RPMI8226 (cell line): ENCODE results near the gene GATAD2B.
A peak's percentile ranks its signal among the peaks of the same experiment; 100 is the strongest.

Experiments used
- DNase-seq: peaks from one replicate; pipeline ENCODE4 v3.0.0-alpha.2; 2015

Gene GATAD2B

DNA sequence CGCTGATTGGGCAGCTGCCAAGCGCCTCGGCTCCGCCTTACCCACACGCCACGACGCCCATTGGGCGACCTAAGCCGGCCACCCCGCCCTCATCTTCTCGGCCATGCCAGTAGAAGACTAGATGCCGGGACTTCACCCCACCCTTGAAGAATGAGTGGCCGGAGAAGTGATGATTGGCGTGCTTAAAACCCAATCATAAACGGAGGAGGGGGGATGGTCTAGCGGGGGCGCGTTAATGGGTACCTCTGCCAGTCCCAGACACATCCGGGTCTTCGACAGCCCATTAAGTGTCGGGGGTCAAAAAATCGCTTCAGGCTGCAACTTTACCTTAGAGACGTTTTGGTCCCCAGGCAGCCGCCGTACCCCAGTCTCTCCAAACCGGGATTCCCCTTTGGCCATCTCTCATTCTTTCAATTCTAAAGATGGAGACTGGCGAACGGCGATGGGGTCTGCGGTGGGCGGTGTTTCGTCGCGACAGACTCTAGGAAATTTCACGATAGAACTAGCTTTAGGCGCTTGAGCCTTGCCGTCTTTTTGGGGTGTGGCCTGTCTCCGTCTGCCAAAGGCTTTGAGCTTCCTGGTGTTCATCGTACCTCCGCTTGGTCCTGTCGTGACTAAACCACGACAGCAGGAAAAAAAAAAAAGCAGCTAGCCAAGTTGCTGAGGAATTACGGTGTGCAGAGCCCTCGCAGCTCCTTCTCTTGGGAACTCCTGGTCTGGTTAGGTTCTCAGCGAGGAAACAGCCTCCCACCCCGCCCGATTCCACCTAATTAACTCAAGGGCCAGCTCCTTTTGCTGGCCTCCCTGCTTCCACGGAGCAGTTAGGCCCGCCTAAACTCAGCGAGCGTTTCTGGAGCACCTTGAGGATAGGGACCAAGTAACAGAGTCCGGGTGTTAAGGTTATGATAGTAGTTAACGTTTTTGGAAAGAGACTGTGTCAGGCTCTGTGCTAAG lies at the start of gene GATAD2B:
TSS of gene GATAD2B (minus strand) at position 1 of the 954 bp plus-strand sequence. CDS start 94,625 bp downstream, outside the sequence.
- peak; percentile 100 for DNase-seq

DNA sequence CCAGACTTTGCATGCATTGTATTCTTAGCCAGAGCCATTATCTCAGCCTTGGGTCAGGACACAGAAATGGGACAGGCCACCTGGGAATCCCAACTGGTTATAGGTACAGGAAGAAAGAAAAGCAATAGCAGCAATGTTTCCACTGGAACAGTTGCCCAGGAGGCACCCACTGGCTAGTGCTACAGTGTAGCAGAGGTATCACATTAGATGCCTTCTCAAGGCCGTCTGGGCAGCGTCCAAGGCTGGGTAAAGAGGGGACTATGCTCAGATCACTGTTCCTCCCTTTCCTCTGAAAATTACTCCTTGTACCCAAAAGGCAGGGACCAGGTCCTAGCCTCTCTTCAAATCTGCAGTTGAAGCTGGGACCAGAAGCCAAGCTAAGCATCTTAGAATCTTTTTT lies 47.6 kb upstream of the GATAD2B start:
- DNase-seq, result no peak

- DNase-seq, result no peak
Observed at GRCh38 chr1:153968972-153969371, 46.2 kb upstream of the GATAD2B start.

DNA sequence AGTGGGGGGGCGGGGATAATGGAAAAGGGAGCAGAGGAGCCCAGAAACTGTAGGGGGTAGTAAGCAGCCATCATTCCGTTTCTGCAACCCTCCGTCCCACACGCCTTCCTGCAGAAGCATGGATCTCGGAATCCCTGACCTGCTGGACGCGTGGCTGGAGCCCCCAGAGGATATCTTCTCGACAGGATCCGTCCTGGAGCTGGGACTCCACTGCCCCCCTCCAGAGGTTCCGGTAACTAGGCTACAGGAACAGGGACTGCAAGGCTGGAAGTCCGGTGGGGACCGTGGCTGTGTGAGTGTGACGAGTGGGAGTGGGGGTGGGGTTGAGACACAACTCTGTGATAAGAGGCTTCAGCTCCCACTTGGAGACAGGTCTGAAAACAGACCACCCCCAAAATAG lies 45.6 kb upstream of the GATAD2B start:
- no peak for DNase-seq

DNA sequence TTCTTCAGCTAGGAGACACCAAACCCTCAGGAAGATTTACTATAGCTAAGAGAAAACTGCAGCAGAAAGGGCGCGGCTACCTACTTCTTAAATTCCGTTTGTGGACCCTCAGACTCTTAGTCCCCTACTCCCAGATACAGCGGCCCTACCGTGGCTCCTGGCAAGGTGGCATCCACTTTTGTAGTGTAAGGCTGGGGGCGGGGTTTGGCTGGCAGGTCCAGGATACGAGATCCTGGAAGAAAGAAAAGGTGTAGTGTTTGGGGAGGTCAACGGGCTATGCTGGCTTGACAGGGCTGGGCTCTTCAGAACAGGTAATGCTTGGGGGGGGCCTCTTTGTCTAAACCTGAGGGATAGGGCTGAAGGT lies 45.2 kb upstream of the GATAD2B start:
- DNase-seq, result no peak

DNA sequence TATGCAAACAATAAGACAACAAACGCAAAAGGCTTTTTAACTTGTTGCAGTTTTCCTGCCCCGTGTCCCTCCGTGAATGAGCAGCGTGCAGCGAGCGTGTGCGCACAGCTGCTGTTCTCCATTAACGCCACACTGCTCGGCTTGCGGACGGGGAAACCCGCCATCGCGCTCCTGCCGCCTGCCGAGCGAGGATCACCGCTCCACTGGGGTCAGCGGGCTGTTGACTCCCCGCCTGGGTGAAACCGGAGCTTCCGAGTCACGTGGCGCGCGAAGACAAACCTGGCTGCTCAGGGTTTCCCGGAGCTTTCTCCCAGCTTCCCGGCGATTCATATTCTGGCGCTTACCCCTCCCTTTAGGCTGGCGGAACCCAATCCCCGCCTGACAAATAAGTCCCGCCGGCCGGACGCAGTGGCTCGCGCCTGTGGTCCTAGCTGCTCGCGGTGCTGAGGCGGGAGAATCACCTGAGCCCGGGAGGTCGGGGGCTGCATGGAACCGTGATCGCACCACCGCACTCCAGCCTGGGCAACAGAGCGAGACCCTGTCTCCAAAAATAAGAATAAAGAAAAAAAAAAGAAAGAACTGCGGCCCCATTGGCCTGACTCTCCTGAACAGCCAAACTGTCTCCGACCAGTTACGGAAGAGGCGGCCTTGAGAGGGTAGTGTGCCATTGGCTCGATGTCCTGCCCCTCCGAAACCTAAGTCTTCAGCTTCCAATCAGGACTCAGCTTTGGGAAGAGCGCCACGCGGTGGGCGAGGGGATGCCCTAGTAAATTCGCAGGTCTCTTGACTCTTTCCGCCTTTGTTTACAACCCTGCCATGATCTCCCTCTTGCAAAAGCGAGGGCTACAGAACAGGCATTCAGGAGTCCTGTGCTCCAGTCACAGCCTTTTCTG lies 44.6 kb upstream of the GATAD2B start, which contains the start of gene CREB3L4:
TSS of gene CREB3L4 (plus strand) at position 796 of the 893 bp plus-strand sequence. CDS start 624 bp downstream, outside the sequence.
- DNase-seq, result peak; percentile 98

GRCh38 chr1:153963850-153964331 lies 41.1 kb upstream of the GATAD2B start:
- DNase-seq, result peak; percentile 40

DNA sequence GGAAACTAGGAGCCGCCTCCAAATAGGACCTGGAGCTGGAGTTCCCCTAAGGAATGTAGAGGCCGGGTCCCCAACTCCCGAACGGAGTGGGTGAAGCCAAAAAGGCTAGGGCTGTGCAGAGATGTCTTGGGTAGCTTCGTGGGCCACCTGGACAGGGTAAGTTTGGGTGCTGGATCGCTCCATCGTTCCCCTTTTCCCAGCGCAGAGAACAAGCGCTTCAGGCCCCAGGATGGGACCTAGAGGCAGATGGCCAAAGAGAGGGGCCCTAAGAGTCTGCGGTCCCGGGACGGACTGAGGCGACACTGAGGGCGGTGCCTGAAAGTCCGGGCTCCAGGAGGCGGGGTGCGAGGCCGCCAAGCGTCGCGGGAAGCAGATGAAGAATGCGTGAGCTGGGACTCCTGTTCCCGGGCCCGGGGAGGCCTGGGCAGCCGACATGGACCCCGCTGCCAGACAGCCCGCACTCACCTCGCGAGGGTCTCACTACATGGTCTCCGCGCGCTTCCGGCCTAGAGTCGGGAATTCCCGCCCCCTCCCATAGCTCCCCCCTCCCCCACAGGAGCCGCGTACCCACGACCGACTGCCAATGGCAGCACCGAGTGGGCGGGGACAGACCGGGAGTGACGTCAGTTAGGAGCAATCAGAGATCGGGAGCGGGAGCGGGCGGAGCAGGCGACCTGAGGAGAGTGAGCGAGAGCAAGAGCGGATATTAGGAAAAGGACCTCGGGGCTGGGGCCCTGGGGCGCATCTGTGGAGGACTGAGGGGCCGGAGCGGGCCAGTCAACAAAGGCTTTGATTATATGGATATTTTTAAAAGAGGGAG lies 40.5 kb upstream of the GATAD2B start, which contains the start of gene SLC39A1:
TSS of gene SLC39A1 (minus strand) at position 508 of the 820 bp plus-strand sequence. CDS start 822 bp downstream, outside the sequence.
- DNase-seq, result peak; percentile 99

GRCh38 chr1:153962088-153963029 lies 39.6 kb upstream of the GATAD2B start:
- DNase-seq, result peak; percentile 39

DNA sequence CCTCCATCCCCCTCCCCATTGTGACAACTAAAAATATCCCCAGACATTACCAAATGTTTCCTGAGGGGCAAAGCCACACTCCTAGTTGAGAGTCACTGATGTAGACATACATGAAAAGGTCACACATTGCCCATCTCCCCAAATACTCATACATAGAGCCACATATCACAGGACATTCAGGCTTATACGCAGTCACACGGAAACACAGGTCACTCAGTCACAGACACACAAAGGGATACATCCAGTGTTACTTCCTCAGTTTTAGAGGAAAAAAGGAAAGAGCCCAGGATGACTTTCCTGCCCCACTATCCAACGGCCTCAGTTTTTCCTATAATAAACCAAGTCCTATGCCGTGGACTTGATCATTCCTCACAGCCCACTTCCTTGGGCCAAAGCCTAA lies 38.6 kb upstream of the GATAD2B start:
- DNase-seq, result no peak

- DNase-seq, result no peak
Observed at GRCh38 chr1:153960206-153960605, 37.4 kb upstream of the GATAD2B start.

DNA sequence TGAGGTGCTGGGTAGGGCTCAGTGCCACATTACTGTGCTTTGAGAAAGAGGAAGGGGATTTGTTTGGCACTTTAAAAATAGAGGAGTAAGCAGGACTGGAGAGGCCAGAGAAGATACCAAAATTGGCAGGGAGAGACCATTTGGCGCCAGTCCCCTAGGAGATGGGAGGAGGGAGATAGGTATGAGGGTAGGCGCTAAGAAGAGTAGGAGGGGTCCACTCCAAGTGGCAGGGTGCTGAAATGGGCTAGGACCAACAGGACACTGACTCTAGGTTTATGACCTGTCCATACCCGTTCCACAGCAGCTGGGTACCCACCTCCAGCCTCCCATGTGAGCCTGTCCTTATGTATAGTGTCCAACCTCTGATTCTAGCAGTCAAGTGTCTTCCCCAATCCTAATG lies 36.7 kb upstream of the GATAD2B start:
- no peak for DNase-seq

- DNase-seq, result no peak
Observed at GRCh38 chr1:153958961-153959260, 36.1 kb upstream of the GATAD2B start.

DNA sequence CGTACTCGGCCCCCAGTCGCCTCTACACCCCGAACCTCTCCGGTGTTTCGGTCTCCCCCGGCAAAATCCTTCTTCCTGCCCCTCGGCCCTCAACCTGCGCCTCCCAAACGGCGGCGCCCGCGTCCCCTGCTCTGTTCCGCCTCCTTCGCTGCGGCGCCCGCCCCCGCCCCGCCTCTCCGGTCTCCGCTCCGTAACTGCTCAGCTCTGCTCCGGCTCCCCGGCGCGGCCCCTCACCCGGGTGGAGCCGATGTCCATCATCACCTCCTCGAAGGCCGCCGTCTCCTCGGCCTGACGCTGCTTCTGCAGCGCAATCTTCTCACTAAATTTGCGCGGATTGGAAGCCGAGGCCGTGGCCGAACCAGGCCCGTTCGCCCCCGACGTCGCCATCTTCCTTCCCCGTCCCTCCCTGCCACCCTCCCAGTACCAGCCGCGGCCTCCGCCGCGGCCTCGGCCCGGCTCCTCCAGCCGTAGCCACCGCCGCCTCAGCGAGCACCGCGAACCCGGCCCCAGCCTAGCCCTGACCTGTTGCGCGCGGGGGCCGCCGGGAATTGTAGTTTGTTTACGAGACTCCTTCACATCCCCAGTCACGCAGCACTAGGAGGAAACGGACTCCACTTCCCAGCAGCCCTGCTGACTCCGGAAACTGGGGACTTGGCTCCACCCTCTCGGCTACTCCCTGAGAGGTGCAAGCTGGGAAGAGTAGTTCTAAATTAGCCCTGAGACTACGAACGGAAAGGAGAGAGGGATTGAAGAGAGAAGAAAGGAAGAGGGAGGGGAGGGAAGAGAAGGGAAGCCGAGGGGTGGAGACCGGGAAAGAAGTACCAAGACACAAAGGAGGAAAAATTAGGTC lies 35.6 kb upstream of the GATAD2B start, which contains the start of gene CRTC2:
TSS of gene CRTC2 (minus strand) at position 502 of the 850 bp plus-strand sequence. CDS start at position 387, 115 bp downstream.
- DNase-seq, result peak; percentile 99

- peak; percentile 44 for DNase-seq
Observed at GRCh38 chr1:153957744-153958110, 35.0 kb upstream of the GATAD2B start.

DNA sequence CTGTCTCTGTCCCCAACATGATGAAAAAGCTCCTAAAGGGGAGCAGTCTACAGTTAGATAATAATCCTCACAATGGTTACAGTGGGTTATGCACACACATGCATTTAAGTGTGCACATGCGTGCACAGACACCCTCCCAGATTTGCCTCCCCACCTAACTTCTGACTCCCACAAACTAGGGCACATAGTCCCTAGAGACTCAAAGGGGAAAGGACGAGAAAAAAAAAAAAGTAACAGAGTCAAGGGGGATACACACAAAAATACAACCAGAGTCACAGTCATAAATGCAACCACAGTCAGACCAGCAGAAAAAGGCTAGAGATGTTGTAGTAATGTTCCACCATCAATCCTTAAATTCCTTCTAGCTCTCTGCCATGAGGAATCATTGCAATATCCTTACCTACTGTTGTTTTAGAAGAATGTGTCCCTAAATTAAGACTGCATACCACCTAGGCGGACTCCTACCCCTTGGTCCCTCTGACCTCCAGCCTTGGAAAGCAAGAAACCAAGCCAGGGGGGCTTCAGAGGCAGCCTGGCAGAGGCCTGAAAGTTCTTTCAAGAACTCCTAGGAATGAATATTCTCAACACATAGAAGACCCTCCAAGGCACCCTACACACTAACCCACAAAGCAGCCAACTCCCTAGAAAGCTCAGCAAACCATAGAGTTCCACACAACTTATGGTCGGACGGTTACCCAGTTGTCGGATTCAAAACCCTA lies 34.4 kb upstream of the GATAD2B start:
- no peak for DNase-seq

DNA sequence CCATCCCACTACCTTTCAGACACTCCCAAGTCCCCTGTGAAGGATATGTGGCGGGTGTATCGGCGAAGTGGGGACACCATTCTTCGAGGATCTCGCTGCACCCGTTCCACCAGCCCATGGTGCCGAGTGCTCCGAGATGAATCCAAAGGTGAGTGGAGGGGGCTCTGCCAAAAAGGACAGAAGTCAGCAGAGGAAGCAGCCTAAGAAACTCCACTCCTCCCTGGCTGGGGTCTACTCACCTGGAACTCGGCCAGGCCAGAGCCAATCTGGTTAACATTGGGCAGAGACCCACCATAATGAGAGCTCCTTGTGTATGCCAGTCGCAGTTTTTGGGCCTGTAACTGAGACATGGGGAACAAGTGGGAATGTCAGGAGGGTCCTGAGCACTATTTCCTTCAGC lies 32.1 kb upstream of the GATAD2B start:
- no peak for DNase-seq

DNA sequence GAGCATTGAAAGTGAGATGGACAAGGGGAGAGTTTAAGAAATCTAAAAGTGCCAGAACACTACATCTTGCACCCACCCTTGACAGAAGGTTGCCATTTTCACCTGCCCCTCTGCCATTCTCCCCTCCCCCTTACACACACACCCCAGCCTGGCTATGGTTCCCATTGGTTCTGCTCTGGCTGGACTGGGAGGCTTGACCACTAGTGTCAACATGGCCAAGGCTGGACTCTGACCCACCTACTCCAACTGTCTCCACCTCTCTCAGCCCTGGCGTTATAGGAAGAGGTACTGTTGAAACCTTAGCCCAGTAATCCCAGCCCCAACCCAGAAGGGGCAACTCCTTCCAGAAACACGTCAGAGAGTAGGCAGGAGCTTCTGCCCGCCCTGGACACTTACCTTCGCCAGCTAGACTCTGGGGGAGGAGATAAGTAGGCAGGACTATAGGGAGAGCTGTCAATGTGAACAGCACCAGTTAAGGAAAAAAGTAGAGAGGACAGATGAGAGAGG lies 31.1 kb upstream of the GATAD2B start:
- DNase-seq, result no peak

GRCh38 chr1:153951801-153952200 lies 29.0 kb upstream of the GATAD2B start:
- DNase-seq, result no peak
